HEK293 (cell line): Measurements from ENCODE around the gene AMACR.

Experiments used
- SETDB1 ChIP-seq: IDR thresholded peaks from one replicate; pipeline ENCODE4 v1.6.1; 2017; ENCODE audit warnings: mild to moderate bottlenecking, low read length, moderate library complexity, mixed read lengths; ENCODE audit not compliant: insufficient read length
- SP7 ChIP-seq: fragments of 450-650 bp; formaldehyde crosslinking; IDR thresholded peaks from 2 replicates; pipeline ENCODE4 v1.5.1; 2016; ENCODE audit warnings: missing biosample characterization, missing genetic modification characterization
- ZBTB1 ChIP-seq: fragments of 450-650 bp; formaldehyde crosslinking; IDR thresholded peaks from 2 replicates; pipeline ENCODE4 v1.5.1; 2016; ENCODE audit warnings: missing biosample characterization, missing genetic modification characterization
- ZBTB48 ChIP-seq: fragments of 450-650 bp; formaldehyde crosslinking; IDR thresholded peaks from 2 replicates; pipeline ENCODE4 v1.5.1; 2016; ENCODE audit warnings: missing biosample characterization, missing genetic modification characterization
- ZFP69B ChIP-seq: fragments of 450-650 bp; formaldehyde crosslinking; IDR thresholded peaks from 2 replicates; pipeline ENCODE4 v1.5.1; 2016; ENCODE audit warnings: missing biosample characterization, missing genetic modification characterization
- ZNF175 ChIP-seq: fragments of 450-650 bp; formaldehyde crosslinking; IDR thresholded peaks from 2 replicates; pipeline ENCODE4 v1.5.1; 2016; ENCODE audit warnings: missing biosample characterization, missing genetic modification characterization
- ZNF24 ChIP-seq: fragments of 450-650 bp; formaldehyde crosslinking; IDR thresholded peaks from 2 replicates; pipeline ENCODE4 v1.5.1; 2016; ENCODE audit warnings: missing biosample characterization, missing genetic modification characterization
- ZNF248 ChIP-seq: fragments of 450-650 bp; formaldehyde crosslinking; IDR thresholded peaks from 2 replicates; pipeline ENCODE4 v1.5.1; 2017; ENCODE audit warnings: missing biosample characterization, missing genetic modification characterization
- ZNF302 ChIP-seq: fragments of 450-650 bp; formaldehyde crosslinking; IDR thresholded peaks from 2 replicates; pipeline ENCODE4 v1.5.1; 2016; ENCODE audit warnings: missing biosample characterization, missing genetic modification characterization, low read depth
- ZNF558 ChIP-seq: fragments of 450-650 bp; formaldehyde crosslinking; IDR thresholded peaks from 2 replicates; pipeline ENCODE4 v1.5.1; 2016; ENCODE audit warnings: missing biosample characterization, missing genetic modification characterization
- ZNF585B ChIP-seq: fragments of 450-650 bp; formaldehyde crosslinking; IDR thresholded peaks from 2 replicates; pipeline ENCODE4 v1.5.1; 2016; ENCODE audit warnings: missing biosample characterization, missing genetic modification characterization
- ZNF596 ChIP-seq: fragments of 450-650 bp; IDR thresholded peaks from 2 replicates; pipeline ENCODE4 v1.5.0; 2018; ENCODE audit warnings: missing biosample characterization, mild to moderate bottlenecking, missing genetic modification characterization, moderate library complexity
- ZNF658 ChIP-seq: fragments of 450-650 bp; formaldehyde crosslinking; IDR thresholded peaks from 2 replicates; pipeline ENCODE4; 2016; ENCODE audit warnings: missing biosample characterization, missing genetic modification characterization
- ZNF701 ChIP-seq: fragments of 450-650 bp; formaldehyde crosslinking; IDR thresholded peaks from 2 replicates; pipeline ENCODE4 v1.5.1; 2016; ENCODE audit warnings: missing biosample characterization, missing genetic modification characterization
- ZNF777 ChIP-seq: fragments of 450-650 bp; formaldehyde crosslinking; IDR thresholded peaks from 2 replicates; pipeline ENCODE4 v1.5.1; 2017; ENCODE audit warnings: missing biosample characterization, missing genetic modification characterization, borderline replicate concordance
- ZNF837 ChIP-seq: fragments of 450-650 bp; formaldehyde crosslinking; IDR thresholded peaks from 2 replicates; pipeline ENCODE4 v1.5.1; 2016; ENCODE audit warnings: missing biosample characterization, missing genetic modification characterization
- ZXDB ChIP-seq: fragments of 450-650 bp; formaldehyde crosslinking; IDR thresholded peaks from 2 replicates; pipeline ENCODE4 v1.5.1; 2016; ENCODE audit warnings: missing biosample characterization, missing genetic modification characterization
- TF ChIP-seq, protein P1 (sequence below): fragments of 450-650 bp; formaldehyde crosslinking; IDR thresholded peaks from 2 replicates; pipeline ENCODE4 v1.5.1; 2016; ENCODE audit warnings: missing biosample characterization, missing genetic modification characterization
- TF ChIP-seq, protein P2 (sequence below): fragments of 450-650 bp; formaldehyde crosslinking; IDR thresholded peaks from 2 replicates; pipeline ENCODE4 v1.5.1; 2016; ENCODE audit warnings: missing biosample characterization, missing genetic modification characterization, borderline replicate concordance
- TF ChIP-seq, protein P3 (sequence below): fragments of 450-650 bp; formaldehyde crosslinking; IDR thresholded peaks from 2 replicates; pipeline ENCODE4 v1.5.1; 2016; ENCODE audit warnings: missing biosample characterization, missing genetic modification characterization
- TF ChIP-seq, protein P4 (sequence below): fragments of 450-650 bp; formaldehyde crosslinking; IDR thresholded peaks from 2 replicates; pipeline ENCODE4 v1.5.1; 2016; ENCODE audit warnings: missing biosample characterization, missing genetic modification characterization
- TF ChIP-seq, protein P5 (sequence below): fragments of 450-650 bp; formaldehyde crosslinking; optimal IDR thresholded peaks from 2 replicates; pipeline ENCODE3; 2016; ENCODE audit warnings: missing biosample characterization, mild to moderate bottlenecking, missing genetic modification characterization
- TF ChIP-seq, protein P6 (sequence below): fragments of 450-650 bp; formaldehyde crosslinking; IDR thresholded peaks from 2 replicates; pipeline ENCODE4 v1.5.1; 2016; ENCODE audit warnings: missing biosample characterization, missing genetic modification characterization

AMACR gene

DNA sequence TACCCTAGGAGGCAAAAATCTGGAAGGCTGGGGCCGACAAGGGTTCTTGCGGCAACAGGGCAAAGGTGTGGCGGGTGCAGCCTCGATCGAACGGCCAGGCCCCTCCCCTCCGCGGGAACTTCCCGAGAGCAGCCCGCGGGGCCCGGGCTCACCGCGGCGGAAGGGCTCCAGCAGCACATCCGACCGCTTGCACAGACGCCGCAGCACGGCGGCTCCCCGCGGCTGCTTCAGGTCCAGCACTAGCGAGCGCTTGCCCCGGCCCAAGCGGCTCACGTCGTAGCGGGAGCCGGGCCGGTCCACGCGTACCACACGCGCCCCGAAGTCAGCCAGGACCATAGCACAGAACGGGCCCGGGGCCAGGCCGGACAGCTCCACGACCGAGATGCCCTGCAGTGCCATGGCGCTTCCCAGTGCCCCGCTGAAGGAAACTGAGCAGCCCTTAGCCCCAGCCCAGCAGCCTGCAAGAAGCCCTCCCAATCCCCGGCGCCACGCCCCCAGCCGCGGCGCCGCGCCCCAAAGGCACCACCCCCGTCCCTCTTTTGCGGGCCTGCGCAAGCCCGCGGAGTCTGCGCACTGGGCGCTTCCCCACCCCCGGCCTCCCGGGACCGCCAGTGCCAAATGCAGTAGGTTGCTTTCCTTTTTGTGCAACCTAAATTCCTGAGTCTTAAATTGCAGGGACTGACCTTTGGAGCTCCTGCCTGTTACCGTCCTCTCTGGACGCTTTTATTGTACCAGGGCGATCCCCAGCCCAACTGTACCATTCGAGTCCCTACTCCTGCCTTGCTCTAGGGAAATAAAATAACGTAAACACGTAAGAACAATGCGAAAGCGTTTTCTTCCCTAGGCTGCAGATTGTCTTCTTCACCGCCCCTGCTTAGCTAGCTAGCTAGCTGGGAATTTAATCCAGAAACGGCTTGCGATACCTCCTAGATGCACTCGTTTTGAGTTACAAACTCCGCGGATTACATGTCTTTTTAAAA is at the start of gene AMACR (continued):
- no peak for TF ChIP-seq ZNF558 (tag by site-specific recombination)
- TF ChIP-seq, protein P1, sequence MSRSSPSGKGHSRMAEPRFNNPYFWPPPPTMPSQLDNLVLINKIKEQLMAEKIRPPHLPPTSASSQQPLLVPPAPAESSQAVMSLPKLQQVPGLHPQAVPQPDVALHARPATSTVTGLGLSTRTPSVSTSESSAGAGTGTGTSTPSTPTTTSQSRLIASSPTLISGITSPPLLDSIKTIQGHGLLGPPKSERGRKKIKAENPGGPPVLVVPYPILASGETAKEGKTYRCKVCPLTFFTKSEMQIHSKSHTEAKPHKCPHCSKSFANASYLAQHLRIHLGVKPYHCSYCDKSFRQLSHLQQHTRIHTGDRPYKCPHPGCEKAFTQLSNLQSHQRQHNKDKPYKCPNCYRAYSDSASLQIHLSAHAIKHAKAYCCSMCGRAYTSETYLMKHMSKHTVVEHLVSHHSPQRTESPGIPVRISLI (tag by site-specific recombination): no peak
- no peak for TF ChIP-seq ZNF302 (tag by site-specific recombination)
- TF ChIP-seq, protein P2, sequence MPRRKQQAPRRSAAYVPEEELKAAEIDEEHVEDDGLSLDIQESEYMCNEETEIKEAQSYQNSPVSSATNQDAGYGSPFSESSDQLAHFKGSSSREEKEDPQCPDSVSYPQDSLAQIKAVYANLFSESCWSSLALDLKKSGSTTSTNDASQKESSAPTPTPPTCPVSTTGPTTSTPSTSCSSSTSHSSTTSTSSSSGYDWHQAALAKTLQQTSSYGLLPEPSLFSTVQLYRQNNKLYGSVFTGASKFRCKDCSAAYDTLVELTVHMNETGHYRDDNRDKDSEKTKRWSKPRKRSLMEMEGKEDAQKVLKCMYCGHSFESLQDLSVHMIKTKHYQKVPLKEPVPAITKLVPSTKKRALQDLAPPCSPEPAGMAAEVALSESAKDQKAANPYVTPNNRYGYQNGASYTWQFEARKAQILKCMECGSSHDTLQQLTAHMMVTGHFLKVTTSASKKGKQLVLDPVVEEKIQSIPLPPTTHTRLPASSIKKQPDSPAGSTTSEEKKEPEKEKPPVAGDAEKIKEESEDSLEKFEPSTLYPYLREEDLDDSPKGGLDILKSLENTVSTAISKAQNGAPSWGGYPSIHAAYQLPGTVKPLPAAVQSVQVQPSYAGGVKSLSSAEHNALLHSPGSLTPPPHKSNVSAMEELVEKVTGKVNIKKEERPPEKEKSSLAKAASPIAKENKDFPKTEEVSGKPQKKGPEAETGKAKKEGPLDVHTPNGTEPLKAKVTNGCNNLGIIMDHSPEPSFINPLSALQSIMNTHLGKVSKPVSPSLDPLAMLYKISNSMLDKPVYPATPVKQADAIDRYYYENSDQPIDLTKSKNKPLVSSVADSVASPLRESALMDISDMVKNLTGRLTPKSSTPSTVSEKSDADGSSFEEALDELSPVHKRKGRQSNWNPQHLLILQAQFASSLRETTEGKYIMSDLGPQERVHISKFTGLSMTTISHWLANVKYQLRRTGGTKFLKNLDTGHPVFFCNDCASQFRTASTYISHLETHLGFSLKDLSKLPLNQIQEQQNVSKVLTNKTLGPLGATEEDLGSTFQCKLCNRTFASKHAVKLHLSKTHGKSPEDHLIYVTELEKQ (tag by site-specific recombination): 0 out of 2 replicates have a peak, but pooled peaks have one; percentile 24
- TF ChIP-seq ZNF777 (tag by site-specific recombination): no peak
- no peak; the same call in none of the 2 replicates for TF ChIP-seq ZNF24 (tag by site-specific recombination)
- peak; percentile 60; the same call in 1 of the 2 replicates for TF ChIP-seq ZFP69B (tag by site-specific recombination)
- no peak; the same call in 1 of the 2 replicates for TF ChIP-seq ZNF596 (tag by site-specific recombination)
- TF ChIP-seq ZNF701 (tag by site-specific recombination): no peak
- TF ChIP-seq SETDB1: no peak
- no peak for TF ChIP-seq ZNF585B (tag by site-specific recombination)
- TF ChIP-seq, protein P3, sequence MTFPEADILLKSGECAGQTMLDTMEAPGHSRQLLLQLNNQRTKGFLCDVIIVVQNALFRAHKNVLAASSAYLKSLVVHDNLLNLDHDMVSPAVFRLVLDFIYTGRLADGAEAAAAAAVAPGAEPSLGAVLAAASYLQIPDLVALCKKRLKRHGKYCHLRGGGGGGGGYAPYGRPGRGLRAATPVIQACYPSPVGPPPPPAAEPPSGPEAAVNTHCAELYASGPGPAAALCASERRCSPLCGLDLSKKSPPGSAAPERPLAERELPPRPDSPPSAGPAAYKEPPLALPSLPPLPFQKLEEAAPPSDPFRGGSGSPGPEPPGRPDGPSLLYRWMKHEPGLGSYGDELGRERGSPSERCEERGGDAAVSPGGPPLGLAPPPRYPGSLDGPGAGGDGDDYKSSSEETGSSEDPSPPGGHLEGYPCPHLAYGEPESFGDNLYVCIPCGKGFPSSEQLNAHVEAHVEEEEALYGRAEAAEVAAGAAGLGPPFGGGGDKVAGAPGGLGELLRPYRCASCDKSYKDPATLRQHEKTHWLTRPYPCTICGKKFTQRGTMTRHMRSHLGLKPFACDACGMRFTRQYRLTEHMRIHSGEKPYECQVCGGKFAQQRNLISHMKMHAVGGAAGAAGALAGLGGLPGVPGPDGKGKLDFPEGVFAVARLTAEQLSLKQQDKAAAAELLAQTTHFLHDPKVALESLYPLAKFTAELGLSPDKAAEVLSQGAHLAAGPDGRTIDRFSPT (tag by site-specific recombination): peak; percentile 89
- TF ChIP-seq ZNF248 (tag by site-specific recombination): no peak
- TF ChIP-seq ZXDB (tag by site-specific recombination): peak; percentile 82
- TF ChIP-seq, protein P4, sequence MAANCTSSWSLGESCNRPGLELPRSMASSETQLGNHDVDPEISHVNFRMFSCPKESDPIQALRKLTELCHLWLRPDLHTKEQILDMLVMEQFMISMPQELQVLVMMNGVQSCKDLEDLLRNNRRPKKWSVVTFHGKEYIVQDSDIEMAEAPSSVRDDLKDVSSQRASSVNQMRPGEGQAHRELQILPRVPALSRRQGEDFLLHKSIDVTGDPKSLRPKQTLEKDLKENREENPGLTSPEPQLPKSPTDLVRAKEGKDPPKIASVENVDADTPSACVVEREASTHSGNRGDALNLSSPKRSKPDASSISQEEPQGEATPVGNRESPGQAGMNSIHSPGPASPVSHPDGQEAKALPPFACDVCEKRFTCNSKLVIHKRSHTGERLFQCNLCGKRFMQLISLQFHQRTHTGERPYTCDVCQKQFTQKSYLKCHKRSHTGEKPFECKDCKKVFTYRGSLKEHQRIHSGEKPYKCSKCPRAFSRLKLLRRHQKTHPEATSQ (tag by site-specific recombination): peak; percentile 94
- TF ChIP-seq ZNF658 (tag by site-specific recombination): no peak
- peak; percentile 78; the same call in 1 of the 2 replicates for TF ChIP-seq ZNF837 (tag by site-specific recombination)
- TF ChIP-seq SP7 (tag by site-specific recombination): peak; percentile 77
- TF ChIP-seq, protein P5, sequence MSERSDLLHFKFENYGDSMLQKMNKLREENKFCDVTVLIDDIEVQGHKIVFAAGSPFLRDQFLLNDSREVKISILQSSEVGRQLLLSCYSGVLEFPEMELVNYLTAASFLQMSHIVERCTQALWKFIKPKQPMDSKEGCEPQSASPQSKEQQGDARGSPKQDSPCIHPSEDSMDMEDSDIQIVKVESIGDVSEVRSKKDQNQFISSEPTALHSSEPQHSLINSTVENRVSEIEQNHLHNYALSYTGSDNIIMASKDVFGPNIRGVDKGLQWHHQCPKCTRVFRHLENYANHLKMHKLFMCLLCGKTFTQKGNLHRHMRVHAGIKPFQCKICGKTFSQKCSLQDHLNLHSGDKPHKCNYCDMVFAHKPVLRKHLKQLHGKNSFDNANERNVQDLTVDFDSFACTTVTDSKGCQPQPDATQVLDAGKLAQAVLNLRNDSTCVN (tag by site-specific recombination): peak; percentile 91
- no peak for TF ChIP-seq ZNF175 (tag by site-specific recombination)
- TF ChIP-seq ZBTB1 (tag by site-specific recombination): peak; percentile 81; the same call in 1 of the 2 replicates
- TF ChIP-seq, protein P6, sequence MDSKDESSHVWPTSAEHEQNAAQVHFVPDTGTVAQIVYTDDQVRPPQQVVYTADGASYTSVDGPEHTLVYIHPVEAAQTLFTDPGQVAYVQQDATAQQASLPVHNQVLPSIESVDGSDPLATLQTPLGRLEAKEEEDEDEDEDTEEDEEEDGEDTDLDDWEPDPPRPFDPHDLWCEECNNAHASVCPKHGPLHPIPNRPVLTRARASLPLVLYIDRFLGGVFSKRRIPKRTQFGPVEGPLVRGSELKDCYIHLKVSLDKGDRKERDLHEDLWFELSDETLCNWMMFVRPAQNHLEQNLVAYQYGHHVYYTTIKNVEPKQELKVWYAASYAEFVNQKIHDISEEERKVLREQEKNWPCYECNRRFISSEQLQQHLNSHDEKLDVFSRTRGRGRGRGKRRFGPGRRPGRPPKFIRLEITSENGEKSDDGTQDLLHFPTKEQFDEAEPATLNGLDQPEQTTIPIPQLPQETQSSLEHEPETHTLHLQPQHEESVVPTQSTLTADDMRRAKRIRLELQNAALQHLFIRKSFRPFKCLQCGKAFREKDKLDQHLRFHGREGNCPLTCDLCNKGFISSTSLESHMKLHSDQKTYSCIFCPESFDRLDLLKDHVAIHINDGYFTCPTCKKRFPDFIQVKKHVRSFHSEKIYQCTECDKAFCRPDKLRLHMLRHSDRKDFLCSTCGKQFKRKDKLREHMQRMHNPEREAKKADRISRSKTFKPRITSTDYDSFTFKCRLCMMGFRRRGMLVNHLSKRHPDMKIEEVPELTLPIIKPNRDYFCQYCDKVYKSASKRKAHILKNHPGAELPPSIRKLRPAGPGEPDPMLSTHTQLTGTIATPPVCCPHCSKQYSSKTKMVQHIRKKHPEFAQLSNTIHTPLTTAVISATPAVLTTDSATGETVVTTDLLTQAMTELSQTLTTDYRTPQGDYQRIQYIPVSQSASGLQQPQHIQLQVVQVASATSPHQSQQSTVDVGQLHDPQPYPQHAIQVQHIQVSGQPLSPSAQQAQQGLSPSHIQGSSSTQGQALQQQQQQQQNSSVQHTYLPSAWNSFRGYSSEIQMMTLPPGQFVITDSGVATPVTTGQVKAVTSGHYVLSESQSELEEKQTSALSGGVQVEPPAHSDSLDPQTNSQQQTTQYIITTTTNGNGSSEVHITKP (tag by site-specific recombination): peak; percentile 88
- peak; percentile 90 for TF ChIP-seq ZBTB48 (tag by site-specific recombination)
